ENCODE measurements around the gene PRAC1. TPM values are rescaled to one million over a fixed set of nuclear protein-coding genes. Genes with fewer than 3 reads are reported as not detected.

Gene PRAC1
- total and polyA plus RNA-seq, 2 donors (not counting 3 experiments of a cell fraction or from before 2014, with no cell fraction given): not detected

DNA sequence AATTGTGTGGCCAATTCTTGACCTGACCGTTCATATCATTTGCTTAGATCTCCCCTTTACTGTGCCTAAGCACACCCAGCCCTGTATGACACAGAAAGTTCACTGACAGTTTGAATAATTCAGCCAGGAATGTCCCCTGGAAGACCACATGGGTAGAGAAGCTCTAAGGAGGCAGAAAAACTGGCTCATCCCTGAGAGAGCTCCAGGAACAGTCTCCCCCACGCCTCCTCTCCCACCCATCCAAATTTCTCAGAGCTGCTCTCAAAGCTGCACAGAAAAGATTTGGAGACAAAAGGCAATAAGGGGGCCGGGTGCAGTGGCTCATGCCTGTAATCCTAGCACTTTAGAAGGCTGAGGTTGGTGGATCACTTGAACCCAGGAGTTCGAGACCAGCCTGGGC lies 11.2 kb downstream of the PRAC1 start:
- Histone ChIP-seq H2AFZ (ENCODE audit: low read depth, low read length) (no peak overlapping the region), H3K4me1 (ENCODE audit: control insufficient read depth, extremely low read depth, insufficient read depth, low read length) (no peaks in the 10 kb centered on the region), H3K9ac (replicated peaks; ENCODE audit: extremely low read depth, insufficient read depth, low read length) (no peak overlapping the region), H3K27me3 (ENCODE audit: control insufficient read depth in 2 of 2, insufficient read depth in 2 of 2, low read length in 2 of 2) (peaks cover 29 to 39% of the 10 kb centered on the region in 2 experiments), H3K36me3 (ENCODE audit: control insufficient read depth in 2 of 2, extremely low read depth in 1 of 2, insufficient read depth in 2 of 2, low read length in 2 of 2) (no peaks in the 10 kb centered on the region), H3K4me3 (replicated peaks in 1 of 3; ENCODE audit: insufficient read depth in 1 of 3, low read depth in 1 of 3, low read length in 3 of 3) (no peak overlapping the region), H3K9me3 (replicated peaks; ENCODE audit: control insufficient read depth, insufficient read depth, low read length) (no peaks in the 10 kb centered on the region), H3K27ac (ENCODE audit: insufficient read depth, low read depth, low read length) (no peak overlapping the region), H3K79me2 (ENCODE audit: control insufficient read depth, insufficient read depth, low read length) (no peaks in the 10 kb centered on the region), H3K9me1 (replicated peaks; ENCODE audit: control insufficient read depth, extremely low read depth, insufficient read depth, low read length) (no peaks in the 10 kb centered on the region), H4K20me1 (replicated peaks; ENCODE audit: control insufficient read depth, extremely low read depth, insufficient read depth, low read length) (no peaks in the 10 kb centered on the region), H3K4me2 (ENCODE audit: insufficient read depth, low read length) (no peak overlapping the region)
- intact Hi-C loops (cut with micrococcal nuclease): no loop called here
- CTCF ChIA-PET: interaction anchor here (0.8 to 3.7 kb wide), 3 partner anchors 9 to 32 kb away, joined by 3 to 19 read pairs (median 13); no protein-coding TSS in a partner anchor
- peak; percentile 55 for FAIRE-seq
- no peak for DNase-seq (ENCODE audit: low read depth, low spot score)
- BruUV-seq (replicated peaks): no TSS peak
- TF ChIP-seq MYC (IDR thresholded peaks at IDR 0.05; ENCODE audit: low read depth, low read length) (no peak), POLR2A (IDR thresholded peaks at IDR 0.05; ENCODE audit: low read depth, low read length) (no peak), FOS (IDR thresholded peaks at IDR 0.05; ENCODE audit: borderline replicate concordance, insufficient read depth, low read length) (no peak), JUN (IDR thresholded peaks at IDR 0.05; ENCODE audit: borderline replicate concordance, insufficient read depth, insufficient read length, low read depth) (no peak), POLR2AphosphoS5 (IDR thresholded peaks at IDR 0.05; ENCODE audit: insufficient read depth, low read depth, low read length) (no peak), GATA2 (IDR thresholded peaks at IDR 0.05; ENCODE audit: insufficient read depth, insufficient read length, low read depth, low read length) (no peak), EZH2 (IDR thresholded peaks at IDR 0.05; ENCODE audit: borderline replicate concordance, low read depth, low read length, severe bottlenecking) (no peak)
- TF ChIP-seq, protein P1, sequence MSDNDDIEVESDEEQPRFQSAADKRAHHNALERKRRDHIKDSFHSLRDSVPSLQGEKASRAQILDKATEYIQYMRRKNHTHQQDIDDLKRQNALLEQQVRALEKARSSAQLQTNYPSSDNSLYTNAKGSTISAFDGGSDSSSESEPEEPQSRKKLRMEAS (IDR thresholded peaks at IDR 0.05; ENCODE audit: insufficient read depth, insufficient read length): no peak
- TF ChIP-seq, protein P2, sequence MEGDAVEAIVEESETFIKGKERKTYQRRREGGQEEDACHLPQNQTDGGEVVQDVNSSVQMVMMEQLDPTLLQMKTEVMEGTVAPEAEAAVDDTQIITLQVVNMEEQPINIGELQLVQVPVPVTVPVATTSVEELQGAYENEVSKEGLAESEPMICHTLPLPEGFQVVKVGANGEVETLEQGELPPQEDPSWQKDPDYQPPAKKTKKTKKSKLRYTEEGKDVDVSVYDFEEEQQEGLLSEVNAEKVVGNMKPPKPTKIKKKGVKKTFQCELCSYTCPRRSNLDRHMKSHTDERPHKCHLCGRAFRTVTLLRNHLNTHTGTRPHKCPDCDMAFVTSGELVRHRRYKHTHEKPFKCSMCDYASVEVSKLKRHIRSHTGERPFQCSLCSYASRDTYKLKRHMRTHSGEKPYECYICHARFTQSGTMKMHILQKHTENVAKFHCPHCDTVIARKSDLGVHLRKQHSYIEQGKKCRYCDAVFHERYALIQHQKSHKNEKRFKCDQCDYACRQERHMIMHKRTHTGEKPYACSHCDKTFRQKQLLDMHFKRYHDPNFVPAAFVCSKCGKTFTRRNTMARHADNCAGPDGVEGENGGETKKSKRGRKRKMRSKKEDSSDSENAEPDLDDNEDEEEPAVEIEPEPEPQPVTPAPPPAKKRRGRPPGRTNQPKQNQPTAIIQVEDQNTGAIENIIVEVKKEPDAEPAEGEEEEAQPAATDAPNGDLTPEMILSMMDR (IDR thresholded peaks at IDR 0.05; ENCODE audit: extremely low read depth in 1 of 2, insufficient read depth in 1 of 2, low read depth in 1 of 2, low read length in 2 of 2): no peak
- POLR2A ChIA-PET: no interaction called here
- dilution Hi-C loops (cut with MboI; ENCODE audit: extremely low pct_ligation_motif_present, low sequenced_read_pairs): no loop called here
